Measurements from ENCODE around the gene ST6GALNAC2.

ST6GALNAC2 gene

DNA sequence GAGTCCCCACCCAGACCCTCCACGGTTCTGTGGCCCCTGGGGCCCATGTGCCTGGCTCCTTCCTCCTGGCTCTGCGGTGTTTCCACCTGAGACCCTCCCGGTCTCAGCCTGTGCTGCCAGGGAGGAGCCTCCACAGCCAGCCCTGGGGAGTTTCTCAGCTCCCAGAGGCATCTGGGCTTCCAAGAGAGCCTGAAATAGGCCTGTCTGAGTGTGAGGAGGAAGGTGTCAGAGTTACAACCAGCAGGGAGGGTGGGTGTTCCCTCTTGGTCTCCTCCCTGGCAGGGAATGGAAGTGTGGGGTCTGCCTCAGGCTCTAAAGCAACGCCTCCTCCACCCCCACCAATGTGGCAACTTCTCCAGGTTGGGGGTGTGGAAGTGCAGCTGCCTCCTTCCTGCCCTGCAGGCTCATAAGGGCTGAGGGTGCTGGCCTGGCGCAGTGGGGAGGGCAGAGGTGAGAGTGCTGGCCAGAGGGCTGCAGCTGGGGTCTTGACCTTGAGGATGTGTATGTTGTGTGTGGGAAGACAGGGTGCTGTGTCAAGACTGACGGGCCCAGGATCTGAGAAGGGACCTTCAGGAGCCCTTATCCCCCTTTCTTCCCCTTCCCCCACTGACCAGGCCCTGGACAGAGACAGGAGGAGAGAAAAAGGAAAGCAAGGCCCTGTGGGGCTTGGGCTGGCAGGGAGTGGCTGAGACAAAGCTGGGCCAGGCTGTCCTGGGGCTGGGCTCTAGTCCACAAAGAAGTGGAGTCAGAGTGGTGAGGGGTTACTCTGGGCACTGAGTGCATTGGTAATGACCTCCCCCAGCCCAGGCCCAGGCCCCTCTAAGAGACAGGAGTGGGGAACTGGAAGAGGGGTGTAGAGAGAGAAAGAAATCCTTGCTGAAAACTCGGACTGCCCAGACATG, 50.6 kb downstream of the ST6GALNAC2 start:
- no peak for TF ChIP-seq CTCF (IDR thresholded peaks at IDR 0.05)

GRCh38 chr17:76532072-76532651, 53.5 kb downstream of the ST6GALNAC2 start:
- no peak for TF ChIP-seq CTCF (IDR thresholded peaks at IDR 0.05)

- no peak for TF ChIP-seq CTCF (IDR thresholded peaks at IDR 0.05)
These were observed 54.1 kb downstream of the ST6GALNAC2 start for GRCh38 chr17:76531486-76532038.

DNA sequence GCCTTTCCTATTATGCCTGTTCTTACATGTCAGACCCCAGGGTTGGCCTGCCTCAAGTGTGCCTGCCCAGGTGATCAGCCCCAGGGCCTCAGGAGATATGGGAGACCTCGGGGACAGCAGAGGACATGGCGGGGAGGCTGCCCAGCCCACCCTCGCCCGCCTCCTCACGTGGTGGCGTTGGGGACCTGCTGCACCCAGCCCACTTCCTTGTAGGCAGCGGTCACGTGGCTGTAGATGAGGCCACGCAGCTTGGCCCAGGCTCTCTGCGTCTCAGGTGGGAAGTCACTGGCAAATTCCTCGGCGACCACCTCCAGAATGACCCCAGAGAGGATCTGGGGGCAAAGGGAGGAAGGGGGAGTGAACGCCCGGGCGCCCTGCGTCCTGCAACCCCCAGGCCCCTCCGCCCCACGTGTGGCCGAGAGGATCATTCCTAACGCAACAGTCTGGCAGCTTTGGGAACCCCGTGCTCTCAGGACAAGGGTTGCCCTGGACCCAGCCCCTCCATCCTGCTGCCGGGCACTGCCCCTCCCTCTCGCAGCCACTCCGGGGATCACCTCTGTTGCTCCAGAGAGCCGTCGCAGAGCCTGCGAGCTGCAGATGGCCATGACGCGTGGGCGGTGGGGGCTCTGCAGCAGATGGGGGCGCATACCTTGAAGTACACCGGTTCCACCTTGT, 54.7 kb downstream of the ST6GALNAC2 start:
- TF ChIP-seq CTCF (IDR thresholded peaks at IDR 0.05): no peak

- TF ChIP-seq CTCF (IDR thresholded peaks at IDR 0.05): no peak
These were observed 55.5 kb downstream of the ST6GALNAC2 start for GRCh38 chr17:76530095-76530723.

DNA sequence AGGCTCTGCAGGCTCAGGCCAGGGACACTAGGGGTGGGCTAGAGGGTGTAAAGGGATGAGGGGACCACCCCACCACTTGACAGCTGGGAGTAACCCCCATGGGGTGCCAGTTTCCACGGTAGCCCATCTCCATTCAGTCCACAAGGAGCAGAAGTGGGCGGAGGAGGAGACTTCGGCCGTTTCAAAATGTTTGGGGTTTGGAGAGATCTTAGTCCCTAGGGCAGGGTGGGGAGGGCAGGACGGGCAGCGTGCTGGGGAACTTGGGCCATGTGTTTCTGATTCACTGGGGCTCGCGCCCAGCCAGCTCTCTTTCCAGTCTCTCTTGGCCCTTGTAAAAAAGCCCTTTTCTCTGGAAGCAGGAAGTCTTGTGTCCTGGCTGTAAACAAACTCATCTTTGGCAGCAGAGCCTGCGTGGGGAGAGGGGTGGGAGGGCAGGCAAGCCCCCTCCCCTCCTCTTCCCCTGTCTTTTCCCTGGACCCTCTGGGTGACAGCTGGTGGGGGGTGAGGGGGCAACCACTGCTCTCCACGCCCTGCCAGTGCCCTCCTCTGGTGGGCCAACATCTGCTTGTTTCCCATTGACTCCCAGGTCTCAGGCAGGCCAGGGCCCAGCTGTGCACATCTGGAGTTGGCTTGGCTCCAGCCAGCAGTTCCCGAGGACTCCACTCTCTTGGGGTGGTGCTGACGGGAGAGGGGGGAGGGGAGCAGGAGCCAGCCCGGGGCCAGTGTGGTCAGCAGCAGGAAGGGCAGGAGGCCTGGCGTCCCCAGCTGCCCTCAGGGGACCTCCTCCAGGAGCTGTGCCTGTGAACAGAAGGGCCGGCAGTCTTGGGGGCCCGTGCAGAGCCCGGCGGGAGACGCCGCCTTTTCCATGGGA, 56.2 kb downstream of the ST6GALNAC2 start:
- TF ChIP-seq CTCF (IDR thresholded peaks at IDR 0.05): no peak

Measured in LNCAP (cell line).